Neutrophil (primary cell): ENCODE measurements around the gene KCNG4.

ENCODE experiments used
- H3K27ac ChIP-seq: fragments of 200-600 bp; sonication (generic); 2 replicates; pipeline ENCODE4 v1.5.1; 2016; ENCODE audit warnings: mild to moderate bottlenecking, moderate library complexity
- H3K27me3 ChIP-seq: fragments of 200-600 bp; sonication (generic); 2 replicates; pipeline ENCODE4 v1.6.0; 2016; ENCODE audit warnings: mild to moderate bottlenecking
- H3K36me3 ChIP-seq: fragments of 200-600 bp; sonication (generic); 2 replicates; pipeline ENCODE4 v1.5.1; 2017
- H3K4me1 ChIP-seq, 2 experiments: fragments of 200-600 bp in 1 of 2; sonication (generic) in 1 of 2; 1 replicate in 1 of 2; 2 replicates in 1 of 2; pipeline versions ENCODE4 v1.5.1 to v1.6.1; 2013 to 2016; ENCODE audit warnings: low read depth in 1 of 2, low read length in 1 of 2, mild to moderate bottlenecking in 1 of 2, moderate library complexity in 1 of 2; ENCODE audit not compliant: control insufficient read depth in 1 of 2, insufficient read depth in 1 of 2
- H3K4me3 ChIP-seq, 2 experiments: fragments of 200-600 bp in 1 of 2; sonication (generic) in 1 of 2; 1 replicate in 1 of 2; 2 replicates in 1 of 2; pipeline ENCODE4 v1.5.1; 2013 to 2016; ENCODE audit warnings: low read depth in 1 of 2, low read length in 1 of 2, mild to moderate bottlenecking in 1 of 2, moderate library complexity in 1 of 2
- H3K9me3 ChIP-seq: fragments of 200-600 bp; sonication (generic); 2 replicates; pipeline ENCODE4 v1.5.1; 2016
- TF ChIP-seq, protein P1 (sequence below): fragments of 200-600 bp; sonication (generic); IDR thresholded peaks from 2 replicates; pipeline ENCODE4 v1.5.1; 2016; ENCODE audit warnings: antibody characterized with exemption

Gene KCNG4

DNA sequence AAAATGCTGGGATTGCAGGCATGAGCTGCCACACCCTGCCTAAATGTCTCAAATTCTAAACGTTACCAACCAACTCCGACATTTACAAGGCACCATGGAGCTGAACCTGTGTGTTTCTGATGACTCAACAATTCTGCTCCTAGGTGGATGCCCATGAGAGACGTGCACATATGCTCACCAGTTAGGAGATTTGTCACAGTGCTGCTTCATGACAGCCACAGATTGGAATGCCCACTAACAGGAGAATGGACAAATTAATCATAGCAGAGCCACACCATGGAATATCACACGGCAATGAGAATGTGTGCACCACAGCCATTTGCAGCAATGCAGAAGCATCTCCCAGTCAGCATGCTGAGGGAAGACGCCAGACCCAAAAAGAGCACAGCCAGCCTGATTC, 8.0 kb upstream of the KCNG4 start:
- no peak overlapping the region for H3K27ac ChIP-seq
- TF ChIP-seq, protein P1, sequence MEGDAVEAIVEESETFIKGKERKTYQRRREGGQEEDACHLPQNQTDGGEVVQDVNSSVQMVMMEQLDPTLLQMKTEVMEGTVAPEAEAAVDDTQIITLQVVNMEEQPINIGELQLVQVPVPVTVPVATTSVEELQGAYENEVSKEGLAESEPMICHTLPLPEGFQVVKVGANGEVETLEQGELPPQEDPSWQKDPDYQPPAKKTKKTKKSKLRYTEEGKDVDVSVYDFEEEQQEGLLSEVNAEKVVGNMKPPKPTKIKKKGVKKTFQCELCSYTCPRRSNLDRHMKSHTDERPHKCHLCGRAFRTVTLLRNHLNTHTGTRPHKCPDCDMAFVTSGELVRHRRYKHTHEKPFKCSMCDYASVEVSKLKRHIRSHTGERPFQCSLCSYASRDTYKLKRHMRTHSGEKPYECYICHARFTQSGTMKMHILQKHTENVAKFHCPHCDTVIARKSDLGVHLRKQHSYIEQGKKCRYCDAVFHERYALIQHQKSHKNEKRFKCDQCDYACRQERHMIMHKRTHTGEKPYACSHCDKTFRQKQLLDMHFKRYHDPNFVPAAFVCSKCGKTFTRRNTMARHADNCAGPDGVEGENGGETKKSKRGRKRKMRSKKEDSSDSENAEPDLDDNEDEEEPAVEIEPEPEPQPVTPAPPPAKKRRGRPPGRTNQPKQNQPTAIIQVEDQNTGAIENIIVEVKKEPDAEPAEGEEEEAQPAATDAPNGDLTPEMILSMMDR, result no peak

DNA sequence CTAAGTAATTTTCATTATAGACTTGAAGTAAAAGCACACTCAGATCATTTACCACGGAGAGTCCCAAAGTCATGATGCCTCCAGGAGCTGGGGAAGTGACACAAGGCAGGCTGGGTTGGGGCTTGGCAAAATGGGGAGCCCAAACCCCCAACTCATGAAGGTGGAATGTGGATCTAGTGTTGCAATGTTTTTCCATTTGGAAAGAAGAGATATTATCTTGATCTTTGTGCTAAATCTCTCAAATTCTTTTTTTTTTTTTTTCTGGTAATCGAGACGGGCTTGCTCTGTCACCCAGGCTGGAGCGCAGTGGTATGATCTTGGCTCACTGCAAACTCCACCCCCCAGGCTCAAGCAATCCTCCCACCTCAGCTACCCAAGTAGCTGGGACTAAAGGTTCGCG, 7.5 kb upstream of the KCNG4 start:
- Histone ChIP-seq H3K27me3 (peaks cover 16% of the 10 kb centered on the region), H3K27ac (no peak overlapping the region), H3K4me3 (no peak overlapping the region), H3K9me3 (no peaks in the 10 kb centered on the region), H3K4me1 (no peaks in the 10 kb centered on the region), H3K36me3 (no peaks in the 10 kb centered on the region)
- TF ChIP-seq, protein P1, result no peak

More for the DNA sequence above, 8.0 kb upstream of the KCNG4 start:
- Histone ChIP-seq H3K9me3 (no peaks in the 10 kb centered on the region), H3K27me3 (peaks cover 16% of the 10 kb centered on the region), H3K4me1 (no peaks in the 10 kb centered on the region), H3K4me3 (no peak overlapping the region), H3K36me3 (no peaks in the 10 kb centered on the region)

DNA sequence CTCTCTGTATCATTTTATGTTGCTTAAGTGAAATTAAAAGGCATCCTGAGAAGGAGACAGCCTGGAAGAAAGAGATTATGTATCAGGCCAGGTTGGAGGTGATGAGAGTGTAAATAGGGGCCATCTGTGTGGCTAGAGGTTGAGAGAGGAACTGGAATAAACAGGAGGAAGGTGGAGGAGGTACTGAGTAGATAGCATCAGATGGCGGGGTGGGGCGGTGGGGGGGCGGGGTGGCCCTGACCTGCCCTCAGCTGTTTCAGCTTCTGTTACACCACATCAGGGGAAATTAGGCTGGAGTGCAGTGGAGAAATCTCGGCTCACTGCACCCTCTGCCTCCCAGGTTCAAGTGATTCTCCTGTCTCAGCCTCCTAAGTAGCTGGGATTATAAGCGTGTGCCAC, 6.9 kb upstream of the KCNG4 start:
- no peaks in the 10 kb centered on the region for H3K4me1 ChIP-seq
- H3K27ac ChIP-seq, result no peak overlapping the region
- TF ChIP-seq, protein P1, result no peak
- no peak overlapping the region for H3K4me3 ChIP-seq
- H3K9me3 ChIP-seq, result no peaks in the 10 kb centered on the region
- peaks cover 16% of the 10 kb centered on the region for H3K27me3 ChIP-seq
- H3K36me3 ChIP-seq, result no peaks in the 10 kb centered on the region

DNA sequence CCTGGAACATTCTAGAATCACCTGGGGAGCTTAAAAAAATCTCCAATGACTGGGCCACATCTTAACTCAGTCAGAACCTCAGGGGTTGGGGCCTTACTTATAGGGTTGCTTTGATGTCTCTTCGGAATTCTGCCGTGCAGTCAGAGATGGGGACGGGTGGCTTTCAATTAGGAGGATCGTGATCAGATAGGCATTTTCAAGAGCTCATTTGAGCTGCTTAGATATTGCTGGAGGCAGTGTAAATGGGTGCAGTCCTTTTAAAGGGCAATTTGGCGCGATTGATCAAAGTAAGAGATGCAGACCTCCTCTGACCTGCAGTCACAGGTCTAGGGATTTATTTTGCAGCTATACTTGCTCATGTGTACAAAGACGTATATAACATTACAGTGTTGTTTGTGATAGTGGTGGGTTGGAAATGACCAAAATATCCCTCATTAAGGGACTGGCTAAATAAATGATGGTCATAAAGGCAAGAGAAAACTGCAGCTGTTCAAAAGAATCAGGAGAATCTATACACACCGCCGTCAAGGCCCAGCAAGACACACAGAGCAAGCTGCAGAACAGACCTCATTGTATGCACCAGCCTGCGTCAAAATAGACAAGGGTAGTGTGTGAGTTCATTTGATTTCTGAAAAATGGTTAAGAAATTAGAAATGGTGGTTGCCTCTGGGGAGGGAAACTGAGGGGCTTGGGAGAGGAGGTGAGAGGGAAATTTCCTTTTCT, 6.3 kb upstream of the KCNG4 start:
- Histone ChIP-seq H3K4me3 (no peak overlapping the region), H3K36me3 (no peaks in the 10 kb centered on the region), H3K27ac (no peak overlapping the region), H3K27me3 (peaks cover 16% of the 10 kb centered on the region), H3K9me3 (no peaks in the 10 kb centered on the region), H3K4me1 (no peaks in the 10 kb centered on the region)
- TF ChIP-seq, protein P1, result no peak

DNA sequence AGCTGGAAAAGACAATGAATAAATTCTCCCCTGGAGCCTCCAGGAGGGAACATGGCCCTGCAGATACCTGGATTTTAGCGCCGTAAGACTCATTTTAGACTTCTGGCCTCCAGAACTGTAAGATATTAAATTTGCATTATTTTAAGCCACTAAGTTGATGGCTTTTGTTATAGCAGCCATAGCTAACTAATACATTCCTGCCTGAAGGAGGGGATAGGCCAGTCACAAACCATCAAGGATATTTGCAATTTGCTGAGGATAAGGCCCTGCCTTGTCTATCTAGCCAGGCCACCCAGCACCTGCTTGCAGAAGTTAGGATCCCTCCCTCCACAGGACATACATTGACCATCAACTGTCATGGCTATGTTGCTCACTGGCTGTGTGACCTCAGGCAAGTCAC, 4.9 kb upstream of the KCNG4 start:
- H3K27me3 ChIP-seq, result peaks cover 26% of the 10 kb centered on the region
- no peaks in the 10 kb centered on the region for H3K9me3 ChIP-seq
- H3K27ac ChIP-seq, result no peak overlapping the region
- H3K4me3 ChIP-seq, result no peak overlapping the region
- no peaks in the 10 kb centered on the region for H3K4me1 ChIP-seq
- H3K36me3 ChIP-seq, result no peaks in the 10 kb centered on the region
- TF ChIP-seq, protein P1, result no peak
